ENCODE results near the gene ADPRHL1.
A peak's percentile ranks its signal among the peaks of the same experiment; 100 is the strongest.

The ADPRHL1 gene

DNA sequence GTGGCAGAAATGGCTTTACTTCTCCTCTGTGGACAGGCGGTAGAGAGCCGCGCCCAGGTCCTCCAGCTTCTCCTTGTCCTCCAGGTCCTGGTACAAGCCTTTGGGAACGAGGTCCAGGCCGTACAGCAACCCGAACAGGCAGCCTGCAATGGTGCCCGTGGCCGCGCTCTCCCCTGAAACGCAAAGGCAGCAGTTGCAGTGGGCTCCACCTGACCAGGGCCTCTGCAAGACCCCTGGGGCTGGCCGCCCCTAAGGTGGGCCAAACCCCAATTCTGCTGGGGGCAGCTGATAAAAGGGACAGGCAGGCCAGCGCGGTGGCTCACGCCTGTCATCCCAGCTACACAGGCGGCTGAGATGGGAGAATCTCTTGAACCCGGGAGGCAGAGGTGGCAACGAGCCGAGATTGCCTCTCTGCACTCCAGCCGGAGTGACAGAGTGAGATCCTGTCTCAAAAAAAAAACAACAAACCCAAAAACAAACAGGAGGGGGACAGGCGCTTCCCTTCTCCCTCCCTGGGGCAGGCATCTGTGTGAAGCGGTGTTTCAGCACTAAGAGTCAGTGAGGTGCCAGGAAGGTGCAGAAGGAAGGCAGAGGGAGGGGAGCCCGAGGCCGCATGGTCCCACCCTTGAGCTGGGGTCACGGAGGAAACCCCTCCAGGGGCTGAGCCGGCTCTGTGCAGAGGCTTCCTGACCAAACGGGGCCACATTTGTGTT, 30.3 kb downstream of the ADPRHL1 start:
- no peaks in the 10 kb centered on the region; a peak in 1 of 22 replicates for H3K9me3 ChIP-seq (replicated peaks in 1 of 11)
- H3K4me1 ChIP-seq: peaks cover 42 to 83% (median 70%) of the 10 kb centered on the region in 10 experiments
- TF ChIP-seq Cebpa-rat (IDR thresholded peaks at IDR 0.05): no peak
- peak overlapping the region; percentile 15 to 96 (median 85); a peak in 21 of 22 replicates for H3K4me2 ChIP-seq
- H3K27ac ChIP-seq: peak overlapping the region in 1 of 11 experiments; percentile 26; a peak in 2 of 22 replicates
- H3K36me3 ChIP-seq: no peaks in the 10 kb centered on the region
- H3K27me3 ChIP-seq: peaks cover 7 to 59% (median 15%) of the 10 kb centered on the region in 11 experiments
- peaks cover 0 to 13% (median 0%) of the 10 kb centered on the region in 11 experiments; a peak in 5 of 22 replicates for H4K20me1 ChIP-seq
- peak overlapping the region in 5 of 11 experiments; percentile 11 to 61 (median 42); a peak in 7 of 22 replicates for H3K9ac ChIP-seq
- H3K4me3 ChIP-seq: peak overlapping the region in 1 of 10 experiments; percentile 14; a peak in 2 of 20 replicates

- peaks cover 0 to 24% (median 0%) of the 10 kb centered on the region in 11 experiments; a peak in 7 of 22 replicates for H4K20me1 ChIP-seq
- H3K4me2 ChIP-seq: peak overlapping the region; percentile 47 to 96 (median 85)
- H3K27me3 ChIP-seq: peaks cover 19 to 59% (median 27%) of the 10 kb centered on the region in 11 experiments
- H3K9me3 ChIP-seq (replicated peaks in 1 of 11): no peaks in the 10 kb centered on the region; a peak in 1 of 22 replicates
- H3K27ac ChIP-seq: peak overlapping the region in 3 of 11 experiments; percentile 2 to 46 (median 29); a peak in 5 of 22 replicates
- H3K4me1 ChIP-seq: peaks cover 53 to 83% (median 70%) of the 10 kb centered on the region in 10 experiments
- H3K36me3 ChIP-seq: no peaks in the 10 kb centered on the region
- H3K9ac ChIP-seq: peak overlapping the region in 7 of 11 experiments; percentile 11 to 61 (median 30); a peak in 9 of 22 replicates
- no peak for TF ChIP-seq Cebpa-rat (IDR thresholded peaks at IDR 0.05)
- peak overlapping the region in 3 of 10 experiments; percentile 13 to 29 (median 26); a peak in 4 of 20 replicates for H3K4me3 ChIP-seq
Observed at GRCh38 chr13:113421673-113422270, 31.5 kb downstream of the ADPRHL1 start.

GRCh38 chr13:113420833-113421600, 32.3 kb downstream of the ADPRHL1 start:
- peaks cover 53 to 83% (median 70%) of the 10 kb centered on the region in 10 experiments for H3K4me1 ChIP-seq
- no peak for TF ChIP-seq Cebpa-rat (IDR thresholded peaks at IDR 0.05)
- H3K4me2 ChIP-seq: peak overlapping the region; percentile 47 to 96 (median 85)
- H3K36me3 ChIP-seq: no peaks in the 10 kb centered on the region
- H3K9me3 ChIP-seq (replicated peaks in 1 of 11): no peaks in the 10 kb centered on the region; a peak in 1 of 22 replicates
- H3K27me3 ChIP-seq: peaks cover 27 to 59% (median 34%) of the 10 kb centered on the region in 11 experiments
- H3K27ac ChIP-seq: 0 out of 22 replicates have a peak overlapping the region, but pooled peaks of 2 of the 11 experiments have one; percentile 2 to 29
- H3K4me3 ChIP-seq: peak overlapping the region in 3 of 10 experiments; percentile 13 to 29 (median 26); a peak in 3 of 20 replicates
- H3K9ac ChIP-seq: peak overlapping the region in 4 of 11 experiments; percentile 30 to 61 (median 50); a peak in 4 of 22 replicates
- peaks cover 0 to 29% (median 0%) of the 10 kb centered on the region in 11 experiments; a peak in 8 of 22 replicates for H4K20me1 ChIP-seq

DNA sequence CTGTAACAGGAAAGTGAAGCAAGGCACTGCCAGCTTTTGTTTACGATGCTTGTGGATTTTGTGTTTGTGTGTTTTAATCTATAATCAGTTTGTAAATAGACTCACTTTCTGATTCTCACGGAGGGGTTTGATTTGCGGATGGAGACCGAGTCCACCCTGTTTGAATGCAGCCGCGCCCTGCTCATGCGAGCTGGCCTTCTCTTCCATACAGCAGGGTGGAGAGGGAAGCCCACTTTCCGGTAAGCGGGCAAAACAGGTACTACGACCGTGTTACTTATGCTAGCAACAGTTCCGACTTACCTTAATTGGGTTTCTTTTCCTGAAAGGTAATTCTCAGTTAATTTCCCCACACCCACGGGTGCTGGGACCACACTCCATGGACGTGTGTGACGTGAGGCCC, 33.1 kb downstream of the ADPRHL1 start:
- no peaks in the 10 kb centered on the region for H3K36me3 ChIP-seq
- peaks cover 30 to 61% (median 39%) of the 10 kb centered on the region in 11 experiments for H3K27me3 ChIP-seq
- H3K27ac ChIP-seq: no peak overlapping the region
- no peak for TF ChIP-seq Cebpa-rat (IDR thresholded peaks at IDR 0.05)
- peak overlapping the region in 5 of 11 experiments; percentile 1 to 29 (median 17); a peak in 6 of 22 replicates for H3K4me2 ChIP-seq
- peaks cover 0 to 33% (median 0%) of the 10 kb centered on the region in 11 experiments; a peak in 8 of 22 replicates for H4K20me1 ChIP-seq
- H3K9ac ChIP-seq: 0 out of 22 replicates have a peak overlapping the region, but pooled peaks of 1 of the 11 experiments have one; percentile 9
- no peaks in the 10 kb centered on the region; a peak in 1 of 22 replicates for H3K9me3 ChIP-seq (replicated peaks in 1 of 11)
- no peak overlapping the region for H3K4me3 ChIP-seq
- peaks cover 54 to 83% (median 70%) of the 10 kb centered on the region in 10 experiments for H3K4me1 ChIP-seq

DNA sequence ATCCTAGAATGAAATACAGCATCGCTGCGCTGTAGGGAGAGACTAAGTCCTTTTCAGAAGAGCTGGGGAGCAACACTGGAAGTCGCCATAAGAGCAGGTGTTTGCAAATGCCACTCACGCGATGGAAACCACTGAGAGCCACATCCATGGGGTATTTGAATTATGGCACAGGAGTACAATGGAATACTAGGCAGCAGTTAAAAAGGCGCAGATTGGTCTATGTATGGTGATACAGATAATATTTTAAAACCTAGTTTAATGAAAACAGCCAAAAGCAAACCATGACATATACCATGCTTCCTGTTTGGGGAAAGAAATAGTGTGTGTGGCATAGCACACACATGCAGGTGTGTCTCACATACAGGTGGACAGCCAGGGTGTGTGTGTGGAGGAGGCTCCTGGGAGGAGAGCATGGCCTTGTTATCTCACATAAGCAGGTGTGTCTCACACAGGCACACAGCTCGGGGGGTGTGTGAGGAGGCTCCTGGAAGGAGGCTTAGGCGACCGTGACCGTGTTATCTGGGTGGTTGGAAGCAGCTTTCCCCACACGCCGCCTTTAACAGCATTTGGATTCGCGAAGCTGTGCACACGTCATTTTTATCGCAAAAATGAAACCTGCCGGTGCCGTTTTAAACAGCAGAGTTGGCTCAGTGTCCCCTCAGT, 33.6 kb downstream of the ADPRHL1 start:
- no peaks in the 10 kb centered on the region; a peak in 1 of 22 replicates for H3K9me3 ChIP-seq (replicated peaks in 1 of 11)
- no peak for TF ChIP-seq Cebpa-rat (IDR thresholded peaks at IDR 0.05)
- H3K4me2 ChIP-seq: peak overlapping the region in 5 of 11 experiments; percentile 1 to 24 (median 6); a peak in 4 of 22 replicates

DNA sequence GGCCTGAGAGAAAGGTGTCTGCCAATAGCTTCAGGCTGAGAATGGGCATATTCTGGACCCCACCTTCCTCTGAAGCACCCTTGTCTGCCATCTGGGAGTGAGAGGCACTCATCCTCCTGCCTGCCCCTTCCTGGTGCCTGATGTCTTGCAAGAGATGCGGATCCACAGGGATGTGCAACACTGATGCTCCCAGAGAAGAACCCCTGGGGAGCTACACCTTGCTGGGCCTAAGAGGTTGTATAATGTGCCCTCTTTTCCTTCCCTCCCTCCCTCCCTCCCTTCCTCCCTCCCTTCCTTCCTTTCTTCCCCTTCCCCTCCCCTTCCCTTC, 34.6 kb downstream of the ADPRHL1 start:
- Histone ChIP-seq H4K20me1 (peaks cover 0 to 33% (median 0%) of the 10 kb centered on the region in 11 experiments; a peak in 8 of 22 replicates), H3K27me3 (peaks cover 30 to 61% (median 44%) of the 10 kb centered on the region in 11 experiments), H3K4me1 (peaks cover 69 to 87% (median 78%) of the 10 kb centered on the region in 10 experiments), H3K9ac (no peak overlapping the region), H3K9me3 (replicated peaks in 1 of 11) (no peaks in the 10 kb centered on the region; a peak in 1 of 22 replicates), H3K27ac (no peak overlapping the region), H3K4me2 (peak overlapping the region; percentile 78 to 92 (median 87); a peak in 19 of 22 replicates), H3K36me3 (peaks cover 0 to under 1% (median 0%) of the 10 kb centered on the region in 11 experiments; a peak in 4 of 22 replicates), H3K4me3 (no peak overlapping the region)
- no peak for TF ChIP-seq Cebpa-rat (IDR thresholded peaks at IDR 0.05)

More for the DNA sequence above, 33.6 kb downstream of the ADPRHL1 start:
- Histone ChIP-seq H3K4me1 (peaks cover 60 to 85% (median 75%) of the 10 kb centered on the region in 10 experiments), H3K9ac (0 out of 22 replicates have a peak overlapping the region, but pooled peaks of 1 of the 11 experiments have one; percentile 9), H3K27ac (no peak overlapping the region), H3K4me3 (no peak overlapping the region), H3K36me3 (no peaks in the 10 kb centered on the region), H4K20me1 (peaks cover 0 to 33% (median 0%) of the 10 kb centered on the region in 11 experiments; a peak in 8 of 22 replicates), H3K27me3 (peaks cover 30 to 63% (median 44%) of the 10 kb centered on the region in 11 experiments)

DNA sequence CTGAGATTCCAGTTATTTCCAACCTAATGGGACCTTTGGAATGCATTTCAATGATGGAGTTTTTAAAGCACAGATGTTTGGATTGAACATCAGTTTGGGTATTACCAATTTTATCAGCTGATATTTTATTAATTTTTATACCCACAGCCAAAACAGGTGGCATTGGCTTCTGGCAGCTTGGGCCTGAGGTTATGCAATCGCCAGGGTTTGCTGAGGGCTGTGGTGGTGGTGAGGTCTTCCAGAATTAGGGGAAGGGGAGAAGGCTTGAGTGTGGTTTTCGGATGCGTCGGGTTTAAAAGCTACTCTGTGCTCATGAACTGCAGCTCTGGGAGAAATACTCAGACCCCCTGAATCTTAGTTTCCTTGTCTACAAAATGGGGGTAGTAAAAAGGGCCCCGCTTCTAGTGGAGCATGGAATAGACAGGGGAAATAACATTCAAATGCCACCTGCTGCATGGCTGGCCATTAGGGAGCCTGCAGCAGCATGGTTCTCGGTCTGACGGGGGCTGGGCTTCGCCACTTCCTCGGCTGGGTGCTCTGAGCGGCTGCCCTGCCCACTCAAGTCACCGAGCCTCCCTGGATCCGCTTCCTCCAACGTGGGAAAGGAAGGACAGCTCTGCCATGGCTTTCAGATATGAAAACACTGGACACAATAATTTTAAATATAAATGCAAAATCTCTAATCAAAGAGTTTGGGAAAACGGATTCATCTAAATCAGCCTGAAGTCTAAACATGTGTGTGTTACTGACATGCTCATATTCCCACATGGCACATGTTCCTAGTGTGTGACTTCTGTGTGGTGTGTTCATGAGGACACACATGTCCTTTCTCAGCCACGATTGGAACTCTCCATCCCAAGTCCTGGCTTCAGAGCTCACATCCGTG, 35.2 kb downstream of the ADPRHL1 start:
- peak in 3 of 11 experiments; percentile 20 to 53 (median 23); a peak in 1 of 22 replicates for TF ChIP-seq Cebpa-rat (IDR thresholded peaks at IDR 0.05)
- Histone ChIP-seq H3K4me3 (peak overlapping the region in 1 of 10 experiments; percentile 25; a peak in 1 of 20 replicates), H3K9ac (peak overlapping the region in 3 of 11 experiments; percentile 24 to 58 (median 46); a peak in 4 of 22 replicates), H3K4me2 (peak overlapping the region; percentile 78 to 92 (median 87)), H3K27me3 (peaks cover 30 to 55% (median 41%) of the 10 kb centered on the region in 11 experiments), H3K9me3 (replicated peaks in 1 of 11) (peaks cover 0 to 5% (median 0%) of the 10 kb centered on the region in 11 experiments; a peak in 7 of 22 replicates), H4K20me1 (peaks cover 0 to 33% (median 0%) of the 10 kb centered on the region in 11 experiments; a peak in 8 of 22 replicates), H3K27ac (peak overlapping the region in 1 of 11 experiments; percentile 26; a peak in 1 of 22 replicates), H3K36me3 (peaks cover 0 to 7% (median 5%) of the 10 kb centered on the region in 11 experiments; a peak in 13 of 22 replicates), H3K4me1 (peaks cover 71 to 87% (median 78%) of the 10 kb centered on the region in 10 experiments)

Data from BLaER1 treated with 17β-estradiol and CSF1 and Interleukin-3, amounts not matched to agents 10 nM and 100 nM (cell line).